ENCODE data around the gene PPIP5K2.
"Not testable (repeated sequence)": the region's sequence is repeated elsewhere in the genome, so short reads cannot be mapped to it uniquely, and the experiment has no call there.

The PPIP5K2 gene

DNA sequence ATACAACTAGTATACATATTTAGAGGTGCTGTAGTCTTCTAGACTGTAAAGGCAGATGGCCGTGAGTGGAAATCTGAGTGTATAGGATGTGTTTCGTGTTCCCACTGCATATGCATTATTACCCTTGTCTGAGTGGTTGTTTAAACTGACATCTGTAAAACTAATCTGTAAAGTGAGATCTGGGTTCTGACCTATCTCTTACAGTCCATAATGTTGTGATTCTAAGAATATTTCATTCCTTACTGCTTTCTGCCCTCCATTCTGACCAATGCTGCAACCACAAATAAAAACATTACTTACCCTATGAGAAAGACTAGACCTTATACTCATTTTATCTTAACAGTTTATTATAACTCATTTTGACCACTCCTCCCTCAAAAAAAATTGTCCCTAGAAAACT, 90.9 kb downstream of the PPIP5K2 start:
- no peak for DNase-seq

DNA sequence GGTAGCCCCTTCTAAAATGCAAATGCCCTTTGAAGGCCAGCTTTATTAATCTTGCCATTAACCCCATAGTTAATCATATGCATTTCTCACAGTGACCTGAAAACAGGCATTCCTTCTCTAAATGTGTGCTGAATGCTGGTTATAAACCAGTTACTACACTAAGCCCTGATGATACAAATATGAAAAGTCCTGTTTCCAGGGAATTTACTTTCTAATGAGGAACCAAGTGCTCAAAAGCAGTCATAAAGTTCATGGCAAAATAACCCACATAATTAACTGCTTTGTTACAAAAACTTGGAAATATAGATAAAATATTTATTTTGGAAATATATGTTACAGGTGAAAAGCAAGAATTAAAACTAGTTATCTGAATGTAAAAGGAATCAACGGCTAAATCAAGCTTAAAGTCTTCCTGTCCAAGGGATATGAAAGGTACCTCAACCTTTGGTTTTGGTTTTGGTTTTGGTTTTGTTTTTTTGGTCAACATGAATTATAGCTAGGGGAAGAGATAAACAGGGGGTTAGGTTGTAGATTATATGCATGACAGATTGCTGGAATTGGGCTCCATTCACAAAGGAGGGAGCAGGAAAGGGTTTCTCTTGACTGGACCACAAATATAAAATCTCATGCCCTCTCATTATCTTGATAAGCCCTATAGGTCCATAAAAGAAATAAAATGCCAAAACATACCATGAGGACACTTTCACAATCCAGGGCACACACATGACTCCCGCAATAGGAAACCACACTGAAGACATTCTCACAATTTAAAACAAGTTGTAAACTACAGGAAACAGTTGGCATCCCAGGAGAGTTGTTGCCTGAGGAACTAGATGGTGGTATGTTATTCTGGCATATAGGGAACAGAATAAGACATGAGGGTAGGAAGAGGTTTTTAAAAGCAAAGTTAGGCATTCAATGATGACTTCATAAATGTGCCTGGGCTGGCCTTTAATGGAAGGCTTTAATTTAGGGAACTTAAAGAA, 91.8 kb downstream of the PPIP5K2 start:
- no peak for DNase-seq

DNA sequence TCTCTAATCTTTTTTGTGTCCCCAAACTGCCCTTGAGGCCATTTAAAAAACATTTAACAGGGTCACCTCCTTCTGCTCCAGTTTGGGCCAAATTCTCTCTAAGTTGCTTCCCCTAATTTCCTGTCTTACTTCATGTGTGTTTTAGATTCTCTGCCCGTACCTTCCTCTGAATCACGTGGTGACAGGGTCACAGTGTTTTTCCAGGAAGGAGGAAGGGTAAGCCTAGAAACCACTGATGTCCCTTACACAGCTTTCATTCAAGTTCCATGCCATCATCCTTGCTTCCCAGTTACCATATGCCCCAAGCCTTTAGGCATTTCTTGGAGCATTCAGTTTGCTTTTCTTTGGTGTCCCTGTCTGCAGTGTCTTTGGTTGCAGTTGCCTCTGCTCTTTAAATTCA, 96.0 kb downstream of the PPIP5K2 start:
- no peak for DNase-seq

DNA sequence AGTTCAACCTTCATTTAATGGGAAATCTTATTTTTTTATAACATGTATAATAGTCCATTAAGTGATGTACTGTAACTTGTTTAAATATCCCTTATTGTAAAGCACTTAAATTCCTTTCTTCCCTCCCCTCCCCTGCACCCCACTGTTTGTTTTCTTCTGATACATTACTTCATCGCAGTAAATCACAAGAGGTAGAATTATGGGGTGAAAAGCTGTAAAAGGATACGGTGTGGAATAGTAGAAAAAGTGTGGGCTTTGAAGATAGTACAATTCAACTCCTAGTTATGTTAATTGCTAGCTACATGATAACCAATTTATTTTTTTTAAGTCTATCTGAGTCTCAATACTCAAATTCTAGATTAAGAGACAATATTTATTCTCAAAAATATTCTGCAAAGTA, 96.6 kb downstream of the PPIP5K2 start:
- DNase-seq, result no peak

DNA sequence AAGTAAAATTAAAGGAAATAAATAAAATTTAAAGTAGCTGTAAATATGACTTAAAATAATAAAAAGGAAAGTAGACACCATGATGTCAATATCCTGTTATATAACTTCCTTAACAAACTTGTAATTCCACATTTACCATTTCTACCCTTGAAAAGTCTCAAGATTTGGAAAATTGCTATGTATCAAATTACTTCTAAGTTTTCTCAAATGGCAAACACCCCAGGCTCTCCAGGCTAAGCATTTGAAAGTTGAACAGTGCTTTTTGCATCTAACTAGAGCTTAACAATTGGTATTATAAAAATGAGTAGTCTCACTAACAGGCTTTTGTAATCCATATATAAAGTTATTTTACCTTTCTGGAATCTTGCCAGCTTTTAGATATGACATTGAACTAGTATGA, 97.0 kb downstream of the PPIP5K2 start:
- no peak for DNase-seq

DNA sequence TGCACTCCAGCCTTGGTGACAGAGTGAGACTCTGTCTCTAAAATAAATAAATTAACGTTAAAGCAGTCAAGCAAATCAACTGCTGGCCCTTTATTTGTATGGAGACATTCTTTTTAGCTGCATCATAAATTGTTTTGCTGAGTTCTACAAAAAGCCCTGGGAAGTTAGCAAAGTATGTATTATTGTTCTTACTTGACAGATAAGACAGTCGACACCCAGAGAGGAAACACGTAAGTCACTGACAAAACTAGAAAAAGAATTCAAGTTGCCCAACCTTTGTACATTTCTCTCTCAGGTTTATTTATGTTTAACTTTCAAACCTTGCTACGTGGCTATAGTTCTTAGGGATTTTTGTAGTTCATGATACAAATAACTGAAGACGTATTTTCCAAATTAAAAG, 98.1 kb downstream of the PPIP5K2 start:
- no peak for DNase-seq

DNA sequence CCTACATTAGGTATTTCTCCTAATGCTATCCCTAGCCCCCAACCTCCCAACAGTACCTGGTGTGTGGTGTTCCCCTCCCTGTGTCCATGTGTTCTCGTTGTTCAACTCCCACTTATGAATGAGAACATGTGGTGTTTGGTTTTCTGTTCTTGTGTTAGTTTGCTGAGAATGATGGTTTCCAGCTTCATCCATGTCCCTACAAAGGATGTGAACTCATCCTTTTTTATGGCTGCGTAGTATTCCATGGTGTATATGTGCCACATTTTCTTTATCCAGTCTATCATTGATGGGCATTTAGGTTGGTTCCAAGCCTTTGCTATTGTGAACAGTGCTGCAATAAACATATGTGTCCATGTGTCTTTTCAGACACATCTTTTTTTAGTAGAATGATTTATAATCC, 99.0 kb downstream of the PPIP5K2 start:
- not testable (repeated sequence) for DNase-seq

DNA sequence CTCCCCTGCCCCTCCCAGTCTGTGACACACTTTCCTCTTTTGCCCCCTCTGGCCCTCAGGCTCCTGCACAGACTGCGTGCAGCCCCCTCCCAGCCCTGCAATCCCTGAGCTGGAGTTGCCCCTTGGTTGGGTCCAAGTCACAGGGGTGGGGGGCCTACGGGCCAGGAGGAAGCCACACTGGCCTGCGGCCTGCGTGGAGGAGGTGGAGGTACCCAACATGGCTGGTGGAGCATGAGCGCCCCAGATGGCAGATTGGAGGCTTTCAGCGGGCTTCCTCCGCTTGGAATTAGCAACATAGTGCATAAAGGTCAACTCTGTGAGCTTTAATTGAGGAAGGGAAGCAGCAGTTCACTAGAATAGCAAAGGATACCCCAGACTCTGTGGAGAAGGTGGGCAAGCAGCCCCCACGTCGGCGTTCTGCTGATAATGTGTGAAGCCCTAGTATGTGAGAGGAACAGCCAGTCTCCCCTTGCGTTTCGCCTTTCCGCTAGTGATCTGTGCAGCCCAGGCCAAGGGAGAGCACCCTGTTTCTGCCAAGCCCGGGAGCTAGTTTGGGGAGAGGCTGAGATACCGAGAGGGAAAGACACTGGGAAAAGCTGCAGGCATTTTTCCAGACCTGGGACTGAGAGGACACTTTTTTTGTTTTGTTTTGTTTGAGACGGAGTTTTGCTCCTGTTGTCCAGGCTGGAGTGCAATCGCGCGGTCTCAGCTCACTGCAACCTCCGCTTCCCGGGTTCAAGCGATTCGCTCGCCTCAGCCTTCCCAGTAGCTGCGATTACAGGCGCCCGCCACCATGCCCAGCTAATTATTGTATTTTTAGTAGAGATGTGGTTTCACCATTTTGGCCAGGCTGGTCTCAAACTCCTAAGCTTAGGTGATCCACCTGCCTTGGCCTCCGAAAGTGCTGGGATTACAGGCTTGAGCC, 103.2 kb downstream of the PPIP5K2 start:
- DNase-seq, result no peak

DNA sequence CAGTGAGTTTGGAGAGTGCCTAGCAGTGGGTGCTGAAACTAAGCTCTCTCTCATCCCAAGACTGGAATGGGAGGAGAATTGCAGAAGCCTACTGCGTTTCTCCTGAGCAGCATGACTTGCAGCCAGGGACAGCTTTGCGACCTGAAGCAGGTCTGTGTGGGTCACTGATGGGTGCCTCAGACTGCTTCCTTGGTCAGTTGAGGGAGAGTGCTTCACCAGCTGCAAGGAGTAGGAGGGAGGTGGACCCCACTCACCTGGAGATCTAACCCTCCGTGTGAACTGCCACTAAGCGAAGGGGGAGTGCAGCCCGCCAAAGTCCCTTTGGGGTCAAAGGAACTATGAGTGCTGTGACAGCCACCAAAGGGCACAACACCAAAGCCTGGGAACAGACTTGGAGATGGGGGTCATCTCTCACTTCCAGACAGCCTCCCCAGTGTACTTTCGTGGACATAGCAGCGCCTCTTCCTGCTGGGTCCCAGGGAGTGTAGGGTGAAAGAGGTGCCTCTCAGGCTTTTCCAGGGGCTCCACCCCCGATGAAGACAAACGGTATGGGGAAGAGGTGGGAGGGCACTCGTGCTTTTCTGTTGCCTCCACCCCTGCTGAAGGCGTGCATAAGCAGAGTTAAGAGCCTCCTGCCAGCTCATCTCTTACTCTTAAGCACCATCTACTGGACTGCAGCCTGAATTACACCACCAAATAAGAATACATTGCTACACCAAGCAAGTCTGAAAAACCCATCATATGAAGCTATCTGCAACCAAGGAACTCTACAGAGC, 104.2 kb downstream of the PPIP5K2 start:
- DNase-seq, result peak; percentile 30 to 61 (median 48)

DNA sequence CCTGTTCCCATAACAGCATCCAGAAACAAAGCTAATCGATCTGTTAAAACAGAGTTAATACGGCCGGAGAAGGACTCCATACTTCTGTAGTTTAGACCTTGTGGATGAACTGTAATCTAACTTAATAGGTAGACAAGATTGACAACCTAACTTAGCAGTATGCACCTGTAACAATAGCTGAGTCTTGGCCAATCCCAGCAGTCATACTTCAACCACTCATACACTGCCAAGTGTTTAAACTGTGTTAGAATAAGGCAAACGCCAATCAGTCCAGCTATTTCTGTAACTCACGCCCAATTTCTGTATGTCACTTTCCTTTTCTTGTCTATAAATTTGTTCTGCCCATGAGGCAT, 104.8 kb downstream of the PPIP5K2 start:
- DNase-seq, result no peak

DNA sequence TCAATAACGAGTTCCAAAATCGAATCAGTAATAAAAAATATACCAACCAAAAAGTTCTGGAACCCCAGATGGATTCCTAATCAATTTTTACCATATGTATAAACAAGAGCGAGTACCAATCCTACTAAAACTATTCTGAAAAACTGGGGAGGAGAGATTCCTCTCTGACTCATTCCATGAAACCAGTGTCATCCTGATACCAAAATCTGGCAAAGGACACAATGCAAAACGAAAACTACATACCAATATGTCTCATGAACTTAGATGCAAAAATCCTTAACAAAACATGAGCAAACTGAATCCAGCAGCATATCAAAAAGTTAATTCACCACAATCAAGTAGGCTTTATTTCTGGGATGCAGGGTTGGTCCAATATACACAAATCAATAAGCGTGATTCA, 108.0 kb downstream of the PPIP5K2 start:
- no peak for DNase-seq

DNA sequence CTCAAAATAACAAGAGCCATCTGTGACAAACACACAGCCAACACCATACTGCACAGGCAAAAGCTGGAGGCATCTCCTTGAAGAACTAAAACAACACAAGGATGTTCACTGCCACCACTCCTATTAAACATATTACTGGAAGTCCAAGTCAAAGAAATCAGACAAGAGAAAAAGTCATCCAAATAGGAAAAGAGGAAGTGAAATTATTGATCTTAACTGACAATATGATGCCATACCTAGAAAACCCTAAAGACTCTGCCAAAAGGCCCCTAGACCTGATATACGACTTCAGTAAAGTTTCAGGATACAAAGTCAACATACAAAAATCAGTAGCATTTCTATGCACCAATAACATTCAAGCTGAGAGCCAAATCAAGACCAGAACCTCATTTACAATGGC, 108.5 kb downstream of the PPIP5K2 start:
- no peak for DNase-seq

DNA sequence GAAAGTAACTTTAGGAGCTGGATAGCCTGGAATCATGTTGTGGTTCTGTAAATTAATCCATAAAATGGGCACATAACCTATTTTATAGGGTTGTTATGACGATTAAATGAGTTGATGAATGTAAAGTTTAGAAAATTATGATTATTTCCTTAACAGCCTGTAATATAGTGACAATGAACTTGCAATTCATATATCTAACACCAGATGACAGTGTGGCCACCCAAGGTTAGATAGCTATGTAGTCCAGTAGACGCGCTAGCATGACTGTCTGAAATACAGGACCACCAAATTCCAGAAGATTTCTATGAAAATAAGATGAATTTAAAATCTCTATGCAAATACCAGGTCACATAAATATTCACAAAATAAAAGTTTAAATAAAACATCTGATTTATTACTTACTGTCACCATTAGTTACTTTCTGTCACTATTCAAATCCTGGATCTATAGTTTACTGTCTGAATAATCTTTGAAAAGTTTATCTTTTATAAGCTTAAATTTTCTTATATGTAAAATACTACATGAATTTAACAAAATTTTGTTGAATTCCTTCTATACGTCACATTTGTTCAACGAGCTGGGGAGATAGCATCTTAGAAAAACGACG, 112.4 kb downstream of the PPIP5K2 start:
- peak in 2 of 3 experiments; percentile 26 to 28 for DNase-seq

DNA sequence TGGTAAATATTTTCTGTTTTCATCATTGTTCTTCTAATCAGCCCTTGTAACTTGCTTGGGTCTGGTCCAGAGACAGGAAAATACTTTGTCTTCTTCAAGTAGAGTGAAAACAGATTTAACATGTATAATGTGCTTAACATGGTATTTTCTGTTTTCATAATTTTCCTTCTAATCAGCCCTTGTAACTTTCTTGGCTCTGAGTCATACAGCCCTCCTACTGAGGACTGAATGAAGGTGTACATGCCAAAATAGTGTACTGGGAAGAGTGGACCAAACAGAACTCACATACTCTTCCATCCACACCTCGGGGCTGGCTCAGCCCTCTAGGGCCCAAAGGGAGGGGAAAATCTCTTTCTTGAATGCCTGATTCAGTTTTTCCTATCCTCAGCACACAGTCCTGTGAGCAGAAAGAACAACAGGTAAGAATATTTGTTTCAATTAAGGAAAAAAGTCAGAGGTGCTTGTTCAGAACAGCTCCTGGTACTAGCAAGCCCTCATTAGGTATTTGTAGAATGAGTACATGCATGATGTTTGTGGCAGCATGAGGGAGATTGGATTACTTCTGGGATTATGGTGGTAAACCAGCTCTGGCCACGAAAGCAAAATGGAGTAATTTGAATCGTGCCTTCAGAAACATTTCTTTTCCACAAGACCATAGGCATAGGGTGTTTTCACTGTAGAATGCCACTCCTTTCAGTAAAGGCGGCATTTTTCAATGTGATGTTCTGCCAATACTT, 114.3 kb downstream of the PPIP5K2 start:
- no peak for DNase-seq

DNA sequence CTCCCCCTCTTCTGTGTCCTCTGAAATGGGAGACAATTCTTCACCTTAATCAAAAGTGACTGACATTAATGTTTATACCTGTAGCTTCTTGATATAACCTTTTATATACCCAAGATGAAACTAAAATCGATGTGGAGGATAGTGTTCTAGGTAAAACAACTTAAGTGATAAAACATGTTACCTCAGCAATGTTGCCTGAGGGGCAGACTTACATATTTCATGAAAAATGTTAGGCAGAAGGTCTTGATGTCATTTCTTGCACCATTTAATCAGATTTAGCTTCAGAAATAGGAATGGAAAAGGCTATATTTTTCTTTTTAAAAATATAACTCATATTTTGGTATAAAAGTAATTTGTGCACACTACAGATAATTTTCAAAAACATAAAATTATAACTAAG, 115.8 kb downstream of the PPIP5K2 start:
- DNase-seq, result no peak

DNA sequence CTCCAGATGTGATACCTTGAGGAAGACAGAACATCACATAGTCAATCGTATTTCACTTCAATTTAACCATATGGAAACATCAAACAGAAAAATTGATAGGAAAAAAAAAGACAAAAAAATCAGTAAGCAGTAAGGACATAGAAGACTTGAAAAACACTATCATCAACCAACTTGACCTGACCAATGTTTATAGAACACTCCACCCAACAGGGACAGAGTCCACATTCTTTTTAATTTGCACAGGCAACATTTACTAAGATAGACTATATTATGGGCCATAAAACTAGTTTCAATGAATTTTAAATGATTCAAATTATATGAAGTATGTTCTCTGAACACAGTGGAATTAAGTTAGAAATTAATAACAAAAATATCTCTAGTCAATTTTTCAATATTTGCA, 117.7 kb downstream of the PPIP5K2 start:
- DNase-seq, result no peak

DNA sequence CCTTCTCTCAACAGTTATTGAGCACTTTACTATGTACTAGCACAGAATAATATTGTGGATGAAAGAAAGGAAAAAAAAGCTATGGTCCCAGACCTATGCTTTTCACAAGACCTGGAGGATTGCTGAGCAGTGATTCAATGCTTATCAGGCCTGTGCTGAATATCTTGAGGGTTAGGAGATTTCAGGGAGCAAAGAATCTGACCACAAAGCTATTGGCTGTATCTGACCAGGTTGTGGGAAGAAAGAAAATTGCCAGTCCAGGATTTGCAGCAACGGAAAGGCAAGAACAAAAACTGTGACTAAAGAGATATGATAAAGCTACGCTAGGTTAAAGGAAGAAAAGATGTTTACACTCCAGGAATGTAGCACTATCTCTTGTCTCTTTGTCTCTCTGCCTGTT, 123.6 kb downstream of the PPIP5K2 start:
- no peak for DNase-seq

DNA sequence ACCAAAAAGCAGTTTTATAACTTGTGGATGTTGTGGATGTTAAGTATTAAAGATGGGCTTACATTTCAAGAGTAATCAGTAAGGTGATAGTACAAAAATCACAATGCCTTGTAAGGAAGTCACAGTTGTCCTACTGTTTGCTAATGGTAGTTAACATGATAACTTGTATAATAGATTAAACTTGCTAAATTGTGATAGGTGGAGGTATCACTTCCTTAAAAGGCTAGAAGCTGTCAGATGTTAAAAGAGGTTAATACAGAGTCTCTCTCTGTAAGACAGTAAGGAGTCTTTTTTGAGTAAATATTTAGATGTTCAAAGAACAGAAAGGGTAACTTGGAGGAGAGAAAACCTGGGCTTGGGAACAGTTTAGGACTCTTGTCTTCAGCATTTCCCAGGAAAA, 124.3 kb downstream of the PPIP5K2 start:
- DNase-seq, result no peak

DNA sequence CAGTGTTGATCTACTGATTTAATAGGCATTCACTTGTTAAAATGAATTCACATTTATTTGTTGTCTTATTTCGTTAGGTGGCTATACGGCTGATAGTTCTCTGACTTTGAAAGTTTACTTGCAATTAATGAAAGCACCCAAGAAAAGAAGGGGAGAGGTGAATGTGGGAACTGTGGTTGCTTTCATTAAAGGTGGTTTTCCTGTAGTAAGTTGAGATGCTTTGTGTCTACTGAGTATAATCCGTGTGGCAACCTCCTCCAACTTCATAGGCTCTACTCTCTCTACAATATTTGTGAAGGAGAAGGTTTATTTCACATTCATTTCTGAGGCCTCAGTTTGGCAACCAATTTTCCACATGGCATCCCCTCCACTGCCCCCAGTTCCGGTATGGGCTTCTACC, 125.7 kb downstream of the PPIP5K2 start:
- no peak for DNase-seq

DNA sequence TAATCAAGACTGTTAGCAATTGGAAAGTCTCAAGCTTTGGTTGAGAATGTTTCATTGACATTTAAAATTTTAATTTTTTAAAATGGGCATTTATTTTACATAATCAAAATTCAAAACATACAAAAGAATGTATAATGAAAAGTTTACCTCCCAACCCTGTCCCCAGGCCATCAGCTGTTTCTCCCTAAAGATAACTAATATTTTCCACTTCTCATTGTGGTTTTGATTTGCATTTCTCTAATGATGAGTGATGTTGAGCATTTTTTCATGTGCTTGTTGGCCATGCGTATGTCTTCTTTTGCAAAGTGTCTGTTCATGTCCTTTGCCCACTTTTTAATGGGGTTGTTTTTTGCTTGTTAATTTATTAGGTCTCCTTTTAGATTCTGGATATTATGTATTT, 127.0 kb downstream of the PPIP5K2 start:
- DNase-seq, result no peak

DNA sequence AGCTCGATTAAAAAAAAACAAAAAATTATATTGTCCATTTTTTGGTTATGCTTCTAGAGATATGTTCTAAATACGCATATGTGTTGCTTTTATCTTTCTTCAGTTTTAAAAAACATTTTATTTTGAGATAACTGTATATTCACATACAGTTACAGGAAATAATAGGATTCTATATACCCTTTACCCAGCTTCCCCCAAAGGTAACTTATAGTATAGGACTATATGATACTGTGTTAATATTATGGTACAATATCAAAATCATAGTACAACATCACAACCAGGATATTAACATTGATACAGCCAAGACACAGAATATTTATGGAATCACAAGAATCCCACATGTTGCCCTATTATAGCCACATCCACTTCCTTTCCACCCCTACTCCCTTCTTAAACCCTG, 129.0 kb downstream of the PPIP5K2 start:
- DNase-seq, result no peak

DNA sequence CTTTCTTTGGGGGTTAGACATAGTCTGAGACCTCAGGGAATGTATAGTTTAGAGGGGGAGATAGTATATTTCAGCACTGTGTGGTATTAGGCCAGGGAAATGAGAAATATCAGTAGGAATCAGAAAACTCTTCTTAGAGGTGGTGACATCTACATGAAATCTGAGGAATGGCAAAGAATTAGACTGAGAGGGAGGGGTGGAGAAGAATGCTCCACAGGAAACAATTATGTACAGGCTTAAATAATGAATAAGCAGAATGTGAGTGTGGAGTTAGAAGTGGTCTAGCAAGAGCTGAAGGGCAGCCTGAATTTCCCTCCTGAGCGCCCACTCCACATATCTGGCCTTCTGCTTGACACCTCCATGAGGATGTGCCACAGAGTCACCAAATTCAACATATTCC, 134.8 kb downstream of the PPIP5K2 start:
- peak in 1 of 3 experiments; percentile 1 for DNase-seq

All from NCI-H1417 (cell line).